Panc1 (cell line): ENCODE measurements around the gene CHST12.

Experiments
- CTCF ChIP-seq: fragments of 450-650 bp; IDR thresholded peaks from 2 replicates; pipeline ENCODE4 v1.5.1; 2017; ENCODE audit warnings: mild to moderate bottlenecking
- POLR2AphosphoS5 ChIP-seq: IDR thresholded peaks from 2 replicates; pipeline ENCODE4 v1.6.1; 2012; ENCODE audit warnings: mild to moderate bottlenecking, low read depth, low read length, moderate library complexity
- REST ChIP-seq, 2 experiments: IDR thresholded peaks; 2 replicates each; pipeline ENCODE4 v1.6.1; 2011 to 2012; ENCODE audit warnings: low read depth in 2 of 2, control low read depth in 1 of 2, low read length in 1 of 2, mild to moderate bottlenecking in 1 of 2, moderate library complexity in 1 of 2; ENCODE audit not compliant: insufficient read depth in 1 of 2
- SIN3A ChIP-seq: IDR thresholded peaks from 2 replicates; pipeline ENCODE4 v1.6.1; 2012; ENCODE audit warnings: low read depth, mild to moderate bottlenecking, low read length, moderate library complexity, borderline replicate concordance; ENCODE audit not compliant: insufficient read depth

- TF ChIP-seq SIN3A (no peak), CTCF (no peak), POLR2AphosphoS5 (no peak), REST (IDR thresholded peaks at IDR 0.05; ENCODE audit: insufficient read depth in 1 of 2, low read depth in 2 of 2, low read length in 1 of 2) (no peak)
Measured at GRCh38 chr7:2425749-2426148, 22.3 kb downstream of the CHST12 start.
